IPS-20b (cell line): ENCODE measurements around the gene TRIM47.

Experiments
- H3K27ac ChIP-seq: one replicate; pipeline ENCODE4 v1.5.1; 2013; ENCODE audit warnings: low read length
- H3K27me3 ChIP-seq: 2 replicates; pipeline ENCODE4 v1.6.1; 2013; ENCODE audit warnings: mild to moderate bottlenecking, low read length, inconsistent platforms; ENCODE audit not compliant: insufficient read depth
- H3K36me3 ChIP-seq: 2 replicates; pipeline ENCODE4 v1.6.1; 2013; ENCODE audit warnings: low read depth, mild to moderate bottlenecking, inconsistent platforms, low read length, moderate library complexity; ENCODE audit not compliant: insufficient read depth
- H3K4me1 ChIP-seq: 2 replicates; pipeline ENCODE4 v1.6.1; 2013; ENCODE audit warnings: mild to moderate bottlenecking, control low read depth, inconsistent platforms, low read length, moderate library complexity; ENCODE audit not compliant: insufficient read depth
- H3K4me3 ChIP-seq: 2 replicates; pipeline ENCODE4 v1.5.1; 2013; ENCODE audit warnings: mild to moderate bottlenecking, low read length, inconsistent platforms
- H3K9ac ChIP-seq: 2 replicates; pipeline ENCODE4 v1.6.1; 2013; ENCODE audit warnings: low read depth, mild to moderate bottlenecking, inconsistent platforms, low read length, moderate library complexity
- H3K9me3 ChIP-seq: 2 replicates; pipeline ENCODE4 v1.6.1; 2013; ENCODE audit warnings: mild to moderate bottlenecking, low read depth, low read length, inconsistent platforms; ENCODE audit not compliant: insufficient read depth

The TRIM47 gene

GRCh38 chr17:75829747-75830146 is 48.6 kb downstream of the TRIM47 start:
- no peak overlapping the region for H3K27ac ChIP-seq
- H3K9me3 ChIP-seq = no peaks in the 10 kb centered on the region
- H3K36me3 ChIP-seq = peaks cover 1% of the 10 kb centered on the region; the same call in 1 of the 2 replicates
- H3K27me3 ChIP-seq = no peaks in the 10 kb centered on the region
- no peak overlapping the region for H3K4me3 ChIP-seq
- no peak overlapping the region for H3K9ac ChIP-seq
- H3K4me1 ChIP-seq = peaks cover 28% of the 10 kb centered on the region; the same call in 1 of the 2 replicates

GRCh38 chr17:75828741-75829140 is 49.6 kb downstream of the TRIM47 start:
- peaks cover 28% of the 10 kb centered on the region; the same call in 1 of the 2 replicates for H3K4me1 ChIP-seq
- H3K9me3 ChIP-seq = no peaks in the 10 kb centered on the region
- no peaks in the 10 kb centered on the region for H3K27me3 ChIP-seq
- no peak overlapping the region for H3K9ac ChIP-seq
- H3K36me3 ChIP-seq = peaks cover 10% of the 10 kb centered on the region; the same call in 1 of the 2 replicates
- H3K4me3 ChIP-seq = no peak overlapping the region
- no peak overlapping the region for H3K27ac ChIP-seq

DNA sequence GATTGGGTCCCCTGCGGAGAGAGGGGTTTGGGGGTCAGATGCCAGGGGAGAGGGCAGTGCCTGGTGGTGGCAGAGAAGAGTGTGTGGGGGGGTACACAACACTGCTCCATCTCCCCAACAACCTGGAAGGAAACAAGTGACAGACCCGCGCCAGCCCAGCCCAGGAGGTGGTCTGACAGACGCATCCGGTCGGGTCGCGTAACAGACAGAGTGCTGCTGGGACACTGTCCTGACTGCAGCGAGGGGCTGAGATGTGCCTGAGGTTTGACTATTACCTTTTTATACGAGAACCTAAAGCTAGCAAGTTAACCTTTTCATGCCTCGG is 50.3 kb downstream of the TRIM47 start:
- H3K36me3 ChIP-seq = peaks cover 16% of the 10 kb centered on the region
- peak overlapping the region; percentile 58; the same call in 1 of the 2 replicates for H3K9ac ChIP-seq
- no peaks in the 10 kb centered on the region for H3K9me3 ChIP-seq
- H3K27ac ChIP-seq = peak overlapping the region; percentile 5
- peaks cover 23% of the 10 kb centered on the region; the same call in 1 of the 2 replicates for H3K4me1 ChIP-seq
- H3K27me3 ChIP-seq = no peaks in the 10 kb centered on the region
- H3K4me3 ChIP-seq = peak overlapping the region; percentile 56; the same call in 1 of the 2 replicates

- Histone ChIP-seq H3K4me3 (peak overlapping the region; percentile 56), H3K36me3 (peaks cover 20% of the 10 kb centered on the region), H3K27me3 (no peaks in the 10 kb centered on the region), H3K27ac (peak overlapping the region; percentile 5), H3K4me1 (peaks cover 19% of the 10 kb centered on the region; the same call in 1 of the 2 replicates), H3K9me3 (no peaks in the 10 kb centered on the region), H3K9ac (peak overlapping the region; percentile 58; the same call in 1 of the 2 replicates)
Observed at GRCh38 chr17:75827308-75828075, 50.9 kb downstream of the TRIM47 start.

- peaks cover 14% of the 10 kb centered on the region; the same call in 1 of the 2 replicates for H3K4me1 ChIP-seq
- H3K4me3 ChIP-seq = no peak overlapping the region
- no peak overlapping the region for H3K27ac ChIP-seq
- no peak overlapping the region; the same call in 1 of the 2 replicates for H3K9ac ChIP-seq
- H3K9me3 ChIP-seq = no peaks in the 10 kb centered on the region
- H3K27me3 ChIP-seq = no peaks in the 10 kb centered on the region
- peaks cover 27% of the 10 kb centered on the region for H3K36me3 ChIP-seq
Observed at GRCh38 chr17:75826561-75827307, 51.6 kb downstream of the TRIM47 start.

- Histone ChIP-seq H3K9me3 (no peaks in the 10 kb centered on the region), H3K36me3 (peaks cover 35% of the 10 kb centered on the region), H3K4me1 (peaks cover 11% of the 10 kb centered on the region; the same call in 1 of the 2 replicates), H3K9ac (no peak overlapping the region), H3K27me3 (no peaks in the 10 kb centered on the region), H3K27ac (no peak overlapping the region), H3K4me3 (no peak overlapping the region)
Observed at GRCh38 chr17:75825748-75826370, 52.5 kb downstream of the TRIM47 start.

GRCh38 chr17:75825149-75825552 is 53.2 kb downstream of the TRIM47 start:
- no peak overlapping the region for H3K4me3 ChIP-seq

GRCh38 chr17:75824666-75825065 is 53.7 kb downstream of the TRIM47 start:
- Histone ChIP-seq H3K27ac (no peak overlapping the region), H3K9me3 (no peaks in the 10 kb centered on the region), H3K4me1 (peaks cover 4% of the 10 kb centered on the region; the same call in 1 of the 2 replicates), H3K27me3 (no peaks in the 10 kb centered on the region), H3K36me3 (peaks cover 47% of the 10 kb centered on the region), H3K9ac (no peak overlapping the region), H3K4me3 (no peak overlapping the region)

More at GRCh38 chr17:75825149-75825552, 53.2 kb downstream of the TRIM47 start:
- Histone ChIP-seq H3K9me3 (no peaks in the 10 kb centered on the region), H3K27ac (no peak overlapping the region), H3K27me3 (no peaks in the 10 kb centered on the region), H3K9ac (no peak overlapping the region), H3K4me1 (peaks cover 4% of the 10 kb centered on the region; the same call in 1 of the 2 replicates), H3K36me3 (peaks cover 43% of the 10 kb centered on the region)
